Transverse colon (tissue), 3 donors: ENCODE results near the gene DNAJB11.
"Not testable (repeated sequence)": the region's sequence is repeated elsewhere in the genome, so short reads cannot be mapped to it uniquely, and the experiment has no call there.

ENCODE experiments used
- CTCF ChIP-seq, 5 experiments: fragments of 200-600 bp in 3 of 5; fragments of 450-650 bp in 2 of 5; sonication (generic) in 3 of 5; IDR thresholded peaks; 1 replicate in 2 of 5; 2 replicates in 3 of 5; pipeline ENCODE4 v1.5.1; 2016 to 2017; ENCODE audit warnings: antibody characterized with exemption in 5 of 5, inconsistent platforms in 3 of 5, mild to moderate bottlenecking in 2 of 5, moderate library complexity in 1 of 5
- POLR2A ChIP-seq: fragments of 450-650 bp; IDR thresholded peaks from one replicate; pipeline ENCODE4 v1.6.1; 2016; ENCODE audit warnings: antibody characterized with exemption, mild to moderate bottlenecking, moderate library complexity

- not testable (repeated sequence) for TF ChIP-seq CTCF (IDR thresholded peaks at IDR 0.05); POLR2A
Measured at GRCh38 chr3:186586245-186586644, 15.7 kb downstream of the DNAJB11 start.
